Mammary epithelial cell (primary cell): ENCODE measurements around the gene KRT74.

Source experiments
- EZH2 ChIP-seq: IDR thresholded peaks from 2 replicates; pipeline ENCODE4 v1.6.1; 2012; ENCODE audit warnings: low read length, inconsistent platforms, borderline replicate concordance
- TF ChIP-seq, protein P1 (sequence below), 2 donors: IDR thresholded peaks in 1 of 2; conservative IDR thresholded peaks in 1 of 2; 2 replicates each; pipeline ENCODE4 v1.5.1; 2011 to 2012; ENCODE audit warnings: inconsistent platforms in 2 of 2, low read length in 2 of 2, mild to moderate bottlenecking in 2 of 2, control low read depth in 1 of 2, low read depth in 1 of 2; ENCODE audit not compliant: insufficient read depth in 1 of 2; ENCODE audit errors: extremely low read depth in 1 of 2

DNA sequence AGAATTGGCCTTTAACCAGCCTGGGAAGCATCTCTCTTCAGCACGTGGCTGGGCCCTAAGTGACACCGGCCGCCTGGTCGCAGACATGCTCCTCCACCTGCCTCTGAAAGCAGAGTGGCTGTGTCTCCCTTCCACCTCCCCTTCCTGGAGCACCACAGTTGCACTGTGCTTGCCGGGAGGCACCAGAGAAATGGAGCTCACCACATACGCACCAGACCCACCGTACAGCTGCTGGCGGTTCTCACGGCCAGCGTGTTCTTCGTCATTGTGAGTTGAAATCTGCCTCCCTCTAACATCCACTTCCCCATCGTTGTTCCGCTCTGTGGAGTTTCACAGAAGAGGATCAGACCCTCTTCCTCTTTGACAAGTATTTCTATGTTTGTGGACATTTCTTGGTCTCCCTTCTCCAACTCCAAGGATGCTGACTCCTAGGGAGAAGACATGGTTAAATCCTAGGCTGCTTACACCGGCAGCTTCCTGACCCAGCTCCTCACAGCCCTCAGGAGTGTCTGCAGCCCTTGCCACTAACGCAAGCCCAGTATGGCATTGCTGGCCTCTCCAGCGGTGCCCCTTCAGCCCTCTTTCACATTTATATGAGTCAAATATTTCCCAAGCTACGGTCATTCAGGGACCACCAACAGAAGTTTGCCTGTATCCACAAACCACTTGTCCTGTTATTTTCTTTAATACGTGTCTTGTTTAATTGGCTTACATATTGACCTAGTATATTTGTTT is 41.9 kb downstream of the KRT74 start:
- no peak for TF ChIP-seq EZH2
- TF ChIP-seq, protein P1, sequence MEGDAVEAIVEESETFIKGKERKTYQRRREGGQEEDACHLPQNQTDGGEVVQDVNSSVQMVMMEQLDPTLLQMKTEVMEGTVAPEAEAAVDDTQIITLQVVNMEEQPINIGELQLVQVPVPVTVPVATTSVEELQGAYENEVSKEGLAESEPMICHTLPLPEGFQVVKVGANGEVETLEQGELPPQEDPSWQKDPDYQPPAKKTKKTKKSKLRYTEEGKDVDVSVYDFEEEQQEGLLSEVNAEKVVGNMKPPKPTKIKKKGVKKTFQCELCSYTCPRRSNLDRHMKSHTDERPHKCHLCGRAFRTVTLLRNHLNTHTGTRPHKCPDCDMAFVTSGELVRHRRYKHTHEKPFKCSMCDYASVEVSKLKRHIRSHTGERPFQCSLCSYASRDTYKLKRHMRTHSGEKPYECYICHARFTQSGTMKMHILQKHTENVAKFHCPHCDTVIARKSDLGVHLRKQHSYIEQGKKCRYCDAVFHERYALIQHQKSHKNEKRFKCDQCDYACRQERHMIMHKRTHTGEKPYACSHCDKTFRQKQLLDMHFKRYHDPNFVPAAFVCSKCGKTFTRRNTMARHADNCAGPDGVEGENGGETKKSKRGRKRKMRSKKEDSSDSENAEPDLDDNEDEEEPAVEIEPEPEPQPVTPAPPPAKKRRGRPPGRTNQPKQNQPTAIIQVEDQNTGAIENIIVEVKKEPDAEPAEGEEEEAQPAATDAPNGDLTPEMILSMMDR (conservative IDR thresholded peaks at IDR 0.05 in 1 of 2, IDR thresholded peaks at IDR 0.05 in 1 of 2; ENCODE audit: extremely low read depth in 1 of 2, insufficient read depth in 1 of 2, low read depth in 1 of 2, low read length in 2 of 2): no peak
